GM21723 (cell line): Measurements from ENCODE around the gene CXCR5.

Experiments used
- ATAC-seq: cut with Tn5 transposase; IDR thresholded peaks from one replicate; pipeline ENCODE4 v1.9.1; 2021; ENCODE audit warnings: mild to moderate bottlenecking, moderate library complexity; ENCODE audit not compliant: unreplicated experiment

CXCR5 gene

DNA sequence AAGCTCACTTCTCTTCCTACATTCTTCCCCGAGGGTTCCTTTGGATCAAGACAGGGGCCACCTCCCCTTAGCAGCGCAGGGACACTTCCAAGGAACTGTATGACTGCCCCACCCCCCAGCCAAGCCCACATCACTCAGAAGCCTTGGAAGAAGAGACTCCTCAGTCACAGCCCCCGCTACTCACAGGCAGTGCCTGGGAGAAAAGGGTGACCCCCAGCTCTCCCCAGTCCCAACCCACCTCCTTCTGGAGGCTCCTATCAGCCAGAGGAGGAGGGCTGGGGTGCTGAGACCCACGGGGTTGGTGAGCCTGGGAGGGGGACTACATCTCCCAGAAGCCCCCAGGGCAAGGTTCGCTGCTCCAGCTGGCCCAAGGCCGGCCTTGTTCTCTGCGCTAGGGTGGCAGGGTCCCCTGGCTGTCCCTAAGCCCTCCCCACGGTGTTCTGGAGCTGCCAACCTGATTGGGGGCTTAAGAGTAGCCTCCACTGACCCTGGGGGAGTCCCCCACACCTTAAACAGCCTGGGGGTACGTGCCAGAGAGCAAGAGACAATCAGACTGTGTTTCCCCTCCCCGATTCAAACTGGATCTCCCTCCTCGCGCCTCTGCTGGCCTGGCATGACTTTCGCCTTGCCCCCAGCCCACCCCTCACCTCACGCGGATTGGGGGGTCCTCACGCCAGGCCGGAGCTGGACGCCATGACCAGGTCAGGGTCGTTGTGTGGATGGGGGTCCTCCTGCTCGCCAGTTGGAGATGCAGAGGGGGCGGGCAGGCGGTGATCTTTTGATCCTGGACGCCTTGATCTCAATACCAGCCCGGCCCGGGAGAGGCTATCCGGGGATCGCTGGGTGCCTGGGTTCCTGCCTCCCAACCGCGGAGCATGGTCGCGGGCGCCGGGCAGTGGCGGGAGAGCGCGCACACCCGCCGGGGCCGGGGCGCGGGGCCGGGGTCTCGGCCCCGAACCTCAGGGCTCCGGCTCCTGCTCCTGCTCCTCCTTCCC is 41.2 kb downstream of the CXCR5 start:
- no peak for ATAC-seq

DNA sequence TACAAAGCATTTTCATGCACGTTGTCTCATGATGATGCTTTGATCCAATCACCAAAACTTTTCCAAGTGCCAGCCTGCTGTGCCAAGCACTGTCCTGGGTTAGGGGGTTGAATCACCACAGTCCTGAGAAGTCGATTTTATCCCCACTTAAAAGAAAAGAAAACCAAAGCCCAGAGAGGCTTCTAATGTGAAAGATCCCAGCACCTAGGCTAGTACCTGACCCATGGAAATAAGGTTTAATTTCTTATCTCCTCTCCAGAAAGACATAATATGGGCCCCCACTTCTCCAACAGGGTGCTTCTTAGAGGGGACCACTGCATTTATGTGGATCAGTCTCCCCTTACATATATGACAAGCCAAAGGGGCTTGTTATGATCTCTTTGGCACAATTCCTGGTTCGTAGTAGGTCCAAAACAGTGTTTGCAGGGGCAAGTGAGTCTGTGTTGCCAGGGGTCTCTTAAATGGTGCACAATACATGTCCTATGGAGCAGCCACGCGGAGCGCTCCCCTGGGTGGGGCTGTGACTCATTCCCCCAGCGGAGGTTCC is 43.9 kb downstream of the CXCR5 start:
- no peak for ATAC-seq

DNA sequence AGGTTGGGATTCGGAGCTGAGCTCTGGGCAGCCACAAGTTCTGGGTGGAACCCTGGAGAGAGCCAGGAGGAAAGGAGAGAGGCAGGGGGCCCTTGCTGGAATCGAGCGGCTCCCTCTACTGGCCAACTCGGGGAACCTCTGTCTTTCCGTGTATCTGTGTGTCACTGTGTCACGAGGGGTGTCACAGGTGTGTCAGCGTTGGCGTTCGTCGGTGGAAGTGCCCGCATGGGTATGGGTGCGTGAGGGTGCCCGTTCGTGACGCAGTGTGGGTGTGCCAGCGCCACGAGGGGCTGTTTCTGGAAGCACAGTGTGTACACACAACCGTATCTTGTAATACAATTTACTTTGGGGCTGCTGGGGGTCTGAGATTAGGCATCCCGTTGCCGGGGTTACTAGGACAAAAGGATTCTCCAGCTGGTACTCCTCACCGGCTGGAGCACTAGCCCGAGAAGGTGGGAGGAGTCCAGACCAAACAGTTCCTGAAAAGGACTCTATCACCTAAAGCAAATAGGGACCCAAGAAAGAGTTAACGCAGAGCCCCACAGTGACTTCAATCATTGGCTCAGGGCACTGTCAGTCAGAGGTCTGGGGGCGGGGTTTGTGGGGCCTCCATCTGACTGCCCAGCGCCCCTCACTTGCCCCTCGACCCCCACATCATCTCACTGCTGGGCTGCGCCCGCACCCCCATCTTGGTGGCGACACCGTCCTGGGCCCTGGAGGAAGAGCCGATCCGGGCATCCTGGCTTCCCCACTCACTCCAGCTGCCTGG is 44.6 kb downstream of the CXCR5 start:
- peak; percentile 45 for ATAC-seq

DNA sequence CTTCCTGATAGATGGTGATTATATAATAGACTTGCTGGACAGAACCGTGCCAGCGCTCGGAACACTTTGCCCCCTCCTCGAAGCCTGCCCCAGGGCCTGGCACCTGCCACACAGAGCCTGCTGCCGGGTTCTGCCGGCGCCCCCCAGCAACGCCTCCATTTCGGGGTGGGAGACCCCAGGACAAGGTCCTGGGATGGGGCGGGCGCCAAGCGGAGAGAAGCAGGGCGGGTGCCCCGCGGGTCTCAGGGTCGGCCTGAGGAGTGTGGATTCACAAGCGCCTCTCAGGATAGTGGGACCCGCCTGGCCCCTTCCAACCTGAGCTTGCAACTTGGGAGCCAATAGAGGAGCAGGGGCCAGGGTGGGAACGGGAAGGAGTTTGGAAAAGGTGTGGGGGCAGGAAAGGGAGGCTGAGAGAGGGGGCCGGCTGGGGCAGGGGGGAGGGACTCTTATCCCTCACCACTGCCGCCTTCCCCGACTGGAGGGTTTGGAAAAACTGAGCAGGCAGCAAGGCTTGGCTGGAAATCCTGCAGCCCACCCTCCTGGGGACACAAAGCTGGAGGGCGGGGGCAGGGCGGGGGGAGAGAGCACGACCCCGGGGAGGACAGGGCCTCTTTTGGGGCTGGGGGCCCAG is 45.3 kb downstream of the CXCR5 start:
- ATAC-seq: no peak

DNA sequence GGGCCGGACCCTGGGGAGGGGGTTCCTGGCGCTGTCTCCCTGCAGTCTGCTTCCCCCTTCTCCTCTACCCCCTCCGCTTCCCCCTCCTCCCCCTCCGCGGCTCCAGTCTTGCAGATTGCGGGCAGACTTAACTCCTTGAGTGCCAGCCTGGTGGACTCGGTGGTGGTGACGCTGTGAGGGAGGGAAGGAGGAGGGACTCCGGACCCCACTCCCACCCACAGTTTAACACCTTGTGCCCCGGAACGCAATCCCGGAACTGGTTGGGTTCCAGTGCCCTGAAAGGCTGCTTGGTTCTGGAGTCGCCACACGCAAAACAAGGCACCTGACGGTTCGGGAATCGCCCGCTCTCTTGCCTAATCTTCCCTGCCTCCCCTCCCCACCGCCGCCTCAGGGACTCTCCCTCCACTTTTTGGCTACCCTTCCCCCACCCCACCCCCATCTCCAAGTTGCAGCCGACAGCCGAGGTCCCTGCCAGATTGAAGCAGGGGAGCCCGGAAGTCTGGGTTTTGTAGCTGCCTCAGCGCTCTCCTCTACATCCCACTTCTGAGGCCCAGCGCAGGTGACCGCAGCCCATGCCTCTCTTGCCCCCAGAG is 45.9 kb downstream of the CXCR5 start:
- ATAC-seq: no peak

DNA sequence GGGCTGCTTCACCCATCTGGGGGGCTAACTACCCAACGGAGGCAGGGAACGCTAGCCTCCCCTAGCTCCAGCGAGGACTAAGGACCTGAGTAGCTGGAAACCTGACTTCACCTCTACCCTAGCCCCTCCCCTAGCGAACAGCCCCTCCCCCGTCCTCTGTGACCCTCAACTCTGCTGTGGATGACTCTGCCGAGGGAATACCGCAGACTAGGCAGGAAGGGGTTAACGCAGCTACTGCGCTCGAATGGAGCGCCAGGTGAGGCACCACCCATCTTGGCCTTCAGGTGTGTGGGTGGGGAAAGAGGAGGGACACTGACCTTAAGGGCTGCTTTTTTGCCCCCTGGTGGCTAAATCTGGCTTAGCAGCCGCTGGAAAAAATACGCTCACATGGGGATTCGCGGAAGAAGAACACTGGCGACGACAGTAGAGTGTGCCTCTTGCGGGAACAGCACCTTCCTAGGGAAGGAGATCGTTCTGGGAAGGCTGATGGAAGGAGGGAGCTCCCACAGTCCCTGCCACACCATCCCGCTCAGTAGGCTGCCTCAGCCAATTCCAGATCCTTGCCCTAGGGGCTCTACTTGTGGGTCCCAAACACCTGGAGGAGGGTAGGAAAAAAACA is 46.5 kb downstream of the CXCR5 start:
- no peak for ATAC-seq

DNA sequence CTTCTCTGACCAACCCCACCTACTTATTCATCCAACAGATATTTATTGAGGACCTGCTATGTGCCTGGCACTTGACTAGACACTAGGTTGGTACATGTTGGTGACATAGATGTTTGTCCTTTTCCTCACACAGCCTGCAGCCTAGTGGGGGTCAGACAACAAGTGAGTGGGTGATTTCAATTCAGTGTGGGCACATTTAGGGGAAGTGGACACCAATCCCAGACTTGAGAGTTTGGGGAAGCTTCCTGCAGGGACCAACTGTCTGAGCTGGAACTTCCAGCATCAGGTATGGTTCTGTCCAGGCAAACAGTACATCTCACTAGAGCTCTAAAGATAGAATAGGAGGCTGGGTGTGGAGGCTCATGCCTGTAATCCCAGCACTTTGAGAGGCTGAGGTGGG is 47.9 kb downstream of the CXCR5 start:
- no peak for ATAC-seq

DNA sequence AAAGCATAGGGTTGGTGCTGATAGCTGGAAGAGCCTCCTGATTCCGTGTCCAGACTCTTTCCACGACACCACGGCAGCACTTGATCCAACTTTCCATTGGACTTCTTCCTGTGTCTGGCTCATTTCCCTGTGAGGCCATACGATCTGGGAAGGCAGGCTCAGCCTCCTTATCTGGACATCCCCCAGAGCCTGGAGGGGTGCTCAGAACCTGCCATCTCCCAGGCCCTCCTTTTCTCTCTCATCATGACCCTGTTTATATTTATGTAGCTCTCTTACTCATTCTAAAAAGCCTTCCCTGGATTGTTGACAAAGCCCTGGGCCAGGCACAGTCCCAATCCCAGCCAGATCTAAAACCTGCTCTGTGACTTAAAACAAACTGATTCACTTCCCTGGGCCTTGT is 49.8 kb downstream of the CXCR5 start:
- ATAC-seq: no peak

DNA sequence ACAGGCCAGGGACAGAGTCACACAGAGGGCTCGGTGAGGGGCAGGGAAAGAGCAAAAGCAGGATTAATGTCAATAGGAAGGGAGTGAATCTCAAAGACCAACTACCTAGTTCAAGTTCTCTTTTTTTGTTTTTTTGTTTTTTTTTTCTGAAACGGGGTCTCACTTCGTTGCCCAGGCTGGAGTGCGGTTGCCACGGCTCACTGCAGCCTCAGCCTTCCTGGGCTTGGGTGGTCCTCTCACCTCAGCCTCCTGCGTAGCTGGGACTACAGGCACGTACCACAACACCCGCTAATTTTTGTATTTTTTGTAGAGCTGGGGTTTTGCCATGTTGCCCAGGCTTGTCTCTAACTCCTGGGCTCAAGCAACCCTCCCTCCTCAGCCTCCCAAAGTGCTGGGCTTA is 51.7 kb downstream of the CXCR5 start:
- no peak for ATAC-seq

DNA sequence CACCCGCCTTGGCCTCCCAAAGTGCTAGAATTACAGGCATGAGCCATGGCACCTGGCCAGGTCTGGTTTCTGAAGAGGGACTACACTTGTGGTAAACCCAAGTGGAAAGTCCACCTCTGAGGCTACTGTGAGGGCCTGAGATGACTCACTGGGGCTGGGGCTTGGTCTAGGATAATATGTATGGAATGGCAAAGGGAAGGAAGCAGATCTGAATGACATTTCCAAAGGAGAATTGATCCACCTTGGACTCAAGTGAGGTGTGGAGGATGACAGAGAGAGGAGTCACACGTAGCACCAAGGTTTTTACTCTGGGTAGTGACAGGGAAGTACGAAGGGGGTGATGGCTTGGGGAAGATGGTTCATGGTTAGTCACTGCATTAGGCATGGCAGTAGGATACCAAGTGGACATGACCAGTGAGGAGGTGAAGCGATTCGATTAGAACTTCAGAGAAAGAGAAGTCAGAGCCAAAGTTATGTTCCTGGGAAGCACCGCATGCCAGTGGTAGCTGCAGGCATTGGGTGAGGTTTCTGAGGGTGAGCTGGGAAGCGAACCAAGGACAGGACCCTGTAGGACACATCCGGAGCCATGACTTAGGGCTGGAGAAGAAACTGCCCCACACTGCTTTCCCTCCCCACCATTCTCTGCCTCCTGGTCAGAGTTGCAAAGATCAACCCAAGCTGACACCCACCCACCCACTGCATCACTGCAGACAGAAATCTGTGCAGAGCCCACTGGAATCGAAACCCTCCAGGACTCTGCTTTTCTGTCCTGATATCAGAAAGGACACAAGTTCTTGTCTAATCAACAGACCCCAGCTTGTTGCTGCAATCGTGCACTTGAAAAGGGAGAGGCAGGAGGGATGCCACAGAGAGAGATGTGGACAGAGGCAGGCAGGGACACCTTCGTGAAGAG is 55.1 kb downstream of the CXCR5 start:
- ATAC-seq: no peak

DNA sequence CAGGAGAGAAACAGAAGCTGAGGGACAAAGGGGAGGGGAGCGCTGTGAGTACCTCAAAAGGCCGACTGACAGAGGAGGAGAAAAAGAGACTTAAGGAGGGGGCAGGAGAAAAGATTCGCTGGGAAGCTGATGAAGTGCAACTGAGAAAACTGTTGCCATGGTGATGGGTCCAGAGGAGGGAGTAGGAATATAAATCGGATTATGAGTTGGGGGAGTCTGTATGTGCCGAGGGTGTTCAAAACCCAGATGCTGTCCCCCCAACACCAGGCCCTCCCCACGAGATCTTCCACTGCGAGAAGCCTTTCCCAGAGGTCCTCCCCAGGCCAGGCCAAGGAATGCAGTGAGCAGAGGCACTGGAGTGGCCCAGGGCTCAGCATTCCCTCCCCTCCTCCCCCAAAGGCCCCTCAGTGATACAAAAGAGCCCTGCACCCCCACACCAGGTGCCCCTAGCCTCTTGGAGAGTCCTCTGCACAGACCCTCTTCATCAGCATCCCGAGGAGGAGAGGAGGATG is 55.8 kb downstream of the CXCR5 start:
- no peak for ATAC-seq

DNA sequence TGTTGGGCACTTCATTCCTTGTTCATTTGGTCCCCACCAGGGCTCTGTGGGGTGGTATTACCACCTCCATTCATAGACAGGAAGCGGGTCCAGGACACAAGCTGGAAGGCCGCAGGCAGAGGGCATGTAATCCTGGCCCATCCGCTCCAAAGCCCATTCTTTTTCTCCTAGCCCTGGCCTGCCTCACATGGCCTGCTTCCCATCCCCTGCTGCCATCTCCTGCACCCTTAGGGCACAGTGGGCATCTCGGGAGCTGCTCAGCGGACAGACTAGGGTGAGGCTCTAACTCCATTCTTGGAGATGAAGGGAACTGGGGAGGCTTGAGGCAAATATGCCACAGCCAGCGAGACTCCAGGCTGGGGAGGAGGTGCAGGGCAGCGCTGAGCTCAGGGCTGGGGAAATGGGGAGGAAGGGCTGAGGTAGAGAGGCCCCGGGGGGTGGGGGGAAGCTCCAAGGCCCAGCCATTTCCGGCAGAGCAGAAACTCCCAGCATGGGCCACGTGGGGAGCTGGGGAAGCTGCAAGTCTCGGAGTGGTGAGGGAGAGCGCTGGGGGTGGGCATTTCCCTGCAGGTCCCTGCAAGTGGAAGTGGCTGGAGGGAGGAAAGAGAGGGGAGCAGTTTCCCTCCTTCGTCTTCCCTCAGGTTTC is 56.4 kb downstream of the CXCR5 start:
- no peak for ATAC-seq

DNA sequence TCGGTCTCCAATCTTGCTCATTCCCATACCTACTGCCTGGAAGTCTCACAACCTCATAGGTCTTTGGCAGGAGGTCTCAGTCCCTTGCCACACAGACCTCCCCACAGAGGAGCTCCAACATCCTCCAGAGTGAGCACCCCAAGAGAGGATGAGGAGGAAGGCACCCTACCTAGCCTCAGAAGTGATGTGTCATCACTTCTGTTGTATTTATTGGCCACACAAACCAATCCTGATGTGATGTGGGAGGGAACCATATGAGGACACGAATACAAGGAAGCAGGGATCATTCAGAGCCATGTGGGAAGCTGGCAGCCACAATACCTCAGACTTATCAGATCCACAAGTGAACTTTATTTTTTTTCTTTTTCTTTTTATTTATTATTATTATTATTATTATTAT is 63.4 kb downstream of the CXCR5 start:
- ATAC-seq: no peak
